COR-L47 (cell line): ENCODE measurements around the gene TOP3B.
A peak's percentile ranks its signal among the peaks of the same experiment; 100 is the strongest.

ENCODE experiments used
- DNase-seq: peaks from one replicate; lab custom pipeline; 2025; lab: John Stamatoyannopoulos, UW

TOP3B gene

DNA sequence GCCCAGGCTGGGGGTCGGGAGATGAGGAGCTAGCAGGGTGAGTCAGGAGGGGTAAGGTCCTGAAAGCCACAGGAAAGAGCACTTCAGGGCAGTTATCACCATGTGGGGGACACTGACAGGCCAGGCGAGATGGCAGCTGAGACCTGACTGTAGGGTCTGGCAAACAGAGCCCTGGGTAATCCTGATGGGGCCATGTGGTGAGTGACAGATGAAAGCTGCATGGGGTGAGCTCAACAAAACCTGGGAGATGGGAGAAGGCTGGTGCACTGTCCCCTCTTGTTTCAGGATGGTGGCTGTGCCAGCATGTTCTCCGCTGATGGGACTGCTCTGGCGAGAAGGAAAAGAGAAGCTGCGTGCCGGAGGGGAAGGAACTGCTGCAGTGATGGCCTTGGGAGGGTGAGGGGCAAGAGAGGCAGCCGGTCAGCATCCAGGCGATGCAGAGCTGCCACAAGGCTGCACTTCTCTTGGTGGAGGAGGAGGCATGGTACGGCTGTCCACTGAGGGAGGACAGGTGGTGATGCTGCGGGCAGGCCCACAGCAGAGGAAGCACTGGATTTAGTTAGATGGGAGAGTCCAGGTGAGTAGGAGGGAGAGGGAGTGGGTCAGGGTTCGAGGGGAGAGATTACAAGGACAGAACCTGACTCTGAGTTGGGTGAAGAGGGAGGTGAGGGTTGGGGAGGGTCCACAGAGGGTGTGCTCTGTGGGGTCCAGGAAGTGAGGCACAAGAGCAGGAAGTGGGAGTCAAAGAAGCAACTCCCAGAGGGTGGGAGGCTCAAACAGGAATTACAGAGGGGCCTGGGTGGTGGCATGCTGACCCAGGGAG, 3.8 kb downstream of the TOP3B start:
- DNase-seq = no peak

- no peak for DNase-seq
Observed at GRCh38 chr22:21977814-21978213, 4.8 kb downstream of the TOP3B start.

DNA sequence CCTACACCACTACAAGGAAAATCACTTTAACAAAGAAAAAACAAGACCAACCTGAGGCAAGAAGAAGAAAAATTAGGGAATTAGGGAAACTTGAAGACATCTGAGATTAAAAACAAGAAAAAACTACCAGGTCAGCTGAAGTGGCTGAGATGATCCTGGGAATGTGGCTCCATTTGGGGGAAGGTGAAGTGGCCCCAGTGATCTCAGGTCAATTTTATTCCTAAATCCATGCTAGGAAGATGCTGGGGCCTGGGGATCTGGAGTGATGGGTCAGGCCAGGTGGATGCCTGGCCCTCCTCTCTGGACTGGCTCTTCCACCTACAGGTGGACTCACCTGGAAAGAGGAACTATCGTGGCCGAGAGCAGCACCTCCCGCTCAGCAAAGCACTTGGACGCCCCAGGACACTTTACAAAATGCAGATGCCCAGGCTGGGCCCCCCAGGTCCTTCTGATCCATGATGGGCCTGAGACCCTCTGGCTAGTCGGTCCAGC, 6.7 kb downstream of the TOP3B start:
- no peak for DNase-seq

- peak; percentile 52 for DNase-seq
Observed at GRCh38 chr22:21975273-21975672, 7.3 kb downstream of the TOP3B start.

DNA sequence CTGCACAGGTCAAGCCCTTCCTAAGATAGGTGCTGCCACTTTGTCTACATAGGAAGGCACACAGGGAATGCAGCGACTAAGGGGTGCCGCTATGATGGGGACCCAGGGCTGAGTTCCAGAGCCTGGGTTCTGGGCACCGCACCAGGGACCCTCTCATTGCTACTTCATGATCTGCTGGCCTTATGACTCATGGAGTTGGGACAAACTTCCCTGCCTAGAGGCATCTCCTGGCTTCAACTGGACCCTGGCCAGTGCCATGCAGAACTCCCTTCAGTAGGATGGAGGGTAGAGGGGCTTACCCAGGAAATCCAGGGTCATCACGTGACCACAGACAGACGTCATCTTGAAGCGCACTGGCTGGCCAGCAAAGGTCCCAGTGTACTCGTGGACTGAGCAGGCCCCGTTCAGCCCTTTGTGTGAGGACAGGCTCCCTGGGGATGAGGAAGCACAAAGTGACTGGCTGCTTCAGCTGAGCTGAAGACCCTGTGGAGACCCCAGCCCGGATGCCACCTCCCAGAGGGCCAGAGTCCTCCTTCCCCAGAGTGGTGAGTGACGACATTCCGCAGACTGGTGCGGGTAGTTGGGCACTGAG, 8.4 kb downstream of the TOP3B start:
- no peak for DNase-seq

DNA sequence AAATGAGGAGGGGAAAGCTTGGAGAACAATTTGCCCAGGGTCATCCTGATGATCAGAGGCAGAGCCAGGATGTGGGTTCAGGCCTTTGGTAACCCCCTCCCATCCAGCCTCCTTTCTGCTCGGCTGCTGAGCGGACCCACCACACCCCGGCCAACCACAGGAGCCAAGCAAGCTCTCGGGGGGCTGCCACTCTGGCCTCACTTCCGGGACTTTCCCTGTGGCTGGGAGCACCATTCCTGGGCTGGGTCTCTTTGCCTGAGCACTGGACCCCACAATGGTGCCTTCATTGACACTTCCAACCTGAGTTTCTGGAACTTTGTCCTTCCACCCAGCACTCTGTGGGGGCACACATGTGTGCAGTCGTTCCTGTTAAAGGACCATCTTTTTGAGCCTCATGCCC, 9.8 kb downstream of the TOP3B start:
- no peak for DNase-seq

DNA sequence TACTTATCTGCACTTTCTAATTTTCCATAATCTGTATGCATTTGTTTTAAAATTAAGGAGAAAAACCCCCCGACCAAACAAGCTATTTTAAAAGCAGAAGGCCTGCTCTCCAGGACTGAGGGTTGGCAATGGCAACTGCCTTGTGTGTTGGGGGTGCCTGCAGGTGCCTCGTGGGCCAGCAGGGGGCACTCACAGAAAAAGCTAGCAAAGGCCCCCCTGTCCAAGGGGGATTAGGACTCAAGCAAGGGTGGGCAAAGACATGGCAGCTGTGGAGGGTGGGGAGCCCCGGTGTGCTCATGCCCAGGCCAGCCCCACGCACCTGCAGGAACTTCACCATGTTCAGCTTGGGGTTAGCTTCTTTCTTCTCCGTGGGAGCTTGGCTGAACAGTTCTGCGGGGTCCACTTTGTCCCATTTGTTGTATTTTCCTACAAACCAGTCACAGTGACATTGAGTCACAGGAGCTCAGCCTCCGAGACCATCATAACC, 10.3 kb downstream of the TOP3B start:
- DNase-seq = no peak

DNA sequence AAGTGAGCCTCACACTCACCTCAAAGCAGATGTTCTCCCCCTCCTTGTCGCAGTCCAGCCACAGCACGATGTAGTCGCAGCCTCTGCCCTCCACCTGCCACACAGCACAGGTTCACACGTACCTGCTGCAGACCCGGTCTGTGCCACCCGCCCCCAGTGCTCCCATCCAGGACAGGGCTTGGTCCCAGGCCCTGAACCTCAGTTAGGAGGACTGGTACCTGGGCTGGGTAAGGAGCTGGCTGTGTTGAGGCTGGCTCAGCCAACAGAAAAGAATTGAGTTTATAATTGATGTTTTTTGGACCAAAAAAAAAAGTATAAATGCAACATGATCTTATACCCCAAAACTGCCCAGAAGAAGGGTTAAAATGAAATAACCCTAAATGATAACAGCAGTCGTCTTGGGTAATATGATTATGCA, 10.7 kb downstream of the TOP3B start:
- DNase-seq = no peak

- DNase-seq = no peak
Observed at GRCh38 chr22:21970800-21971617, 11.6 kb downstream of the TOP3B start.

GRCh38 chr22:21970037-21970799, 12.4 kb downstream of the TOP3B start:
- no peak for DNase-seq

- no peak for DNase-seq
Observed at GRCh38 chr22:21968452-21969129, 14.0 kb downstream of the TOP3B start.

DNA sequence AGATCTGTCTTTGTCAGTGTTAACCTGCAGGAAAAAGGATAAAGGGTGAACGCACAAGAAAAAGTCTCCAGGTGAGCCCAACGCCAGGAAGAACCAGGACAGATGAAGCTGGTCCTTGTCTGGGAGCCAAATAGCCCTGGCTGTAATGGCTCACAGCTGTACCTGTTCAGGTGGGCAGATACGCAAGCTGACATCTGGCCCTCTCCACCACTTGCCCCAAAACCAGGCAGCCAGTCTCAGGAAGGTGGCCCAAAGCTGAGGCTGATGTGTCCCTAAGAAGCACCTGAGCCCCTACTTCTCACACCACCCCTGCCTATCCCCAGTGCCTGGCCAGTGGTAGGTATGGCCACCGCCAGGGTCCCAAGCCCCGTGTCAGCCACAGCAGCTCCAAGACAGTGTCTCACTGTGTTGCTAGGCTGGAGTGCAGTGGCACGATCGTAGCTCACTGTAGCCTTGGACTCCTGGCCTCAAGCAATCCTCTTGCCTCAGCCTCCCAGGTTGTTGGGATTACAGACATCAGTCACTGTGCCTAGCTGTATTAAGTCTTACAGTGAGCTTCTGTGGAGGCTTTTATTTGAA, 14.8 kb downstream of the TOP3B start:
- DNase-seq = no peak

- no peak for DNase-seq
Observed at GRCh38 chr22:21966643-21967516, 15.7 kb downstream of the TOP3B start.

DNA sequence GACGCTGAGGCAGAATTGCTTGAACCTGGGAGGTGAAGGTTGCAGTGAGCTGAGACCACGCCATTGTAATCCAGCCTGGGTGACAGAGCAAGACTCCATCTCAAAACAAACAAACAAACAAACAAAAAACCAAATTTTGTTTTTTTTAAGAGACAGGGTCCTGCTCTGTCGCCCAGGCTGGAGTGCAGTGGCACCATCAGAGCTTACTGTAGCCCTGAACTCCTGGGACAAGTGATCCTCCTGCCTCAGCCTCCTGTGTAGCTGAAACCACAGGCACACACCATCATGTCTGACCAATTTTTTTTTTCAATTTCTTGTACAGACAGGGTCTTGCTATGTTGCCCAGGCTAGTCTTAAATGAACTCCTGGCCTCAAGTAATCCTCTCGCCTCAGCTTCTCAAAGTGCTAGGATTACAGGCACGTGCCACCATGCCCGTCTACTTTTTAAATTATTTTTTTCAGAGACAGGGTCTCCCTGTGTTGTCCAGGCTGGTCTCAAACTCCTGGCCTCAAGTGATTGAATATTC, 16.8 kb downstream of the TOP3B start:
- no peak for DNase-seq

DNA sequence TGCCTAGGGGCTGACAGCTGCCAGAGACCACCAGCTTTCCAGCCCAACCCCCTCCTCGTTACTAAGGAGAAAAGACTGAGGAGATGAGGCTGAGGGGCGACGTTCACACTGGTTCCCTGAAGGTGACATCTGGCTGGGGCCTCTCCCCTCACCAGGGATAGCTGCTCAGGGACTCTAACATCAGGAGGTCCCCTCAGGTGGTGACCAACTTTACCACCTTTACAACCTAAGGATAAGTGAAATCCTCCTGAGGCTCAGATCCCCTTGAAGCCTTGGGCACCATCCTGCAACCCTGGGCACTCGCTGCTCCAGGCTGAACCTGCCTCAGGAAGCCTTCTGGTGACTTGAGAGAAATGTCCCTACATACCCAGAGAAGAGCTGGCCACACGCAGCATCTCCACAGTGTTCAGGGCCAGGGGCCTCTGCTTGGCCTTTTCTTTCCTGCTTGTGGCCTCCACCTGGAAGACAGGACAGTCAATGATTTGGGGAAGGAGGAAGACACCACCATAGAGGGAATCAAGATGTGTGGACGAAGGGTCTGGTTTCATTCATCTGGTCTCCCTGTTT, 17.6 kb downstream of the TOP3B start:
- DNase-seq = no peak

- DNase-seq = no peak
Observed at GRCh38 chr22:21964234-21964633, 18.4 kb downstream of the TOP3B start.

GRCh38 chr22:21963790-21964211, 18.8 kb downstream of the TOP3B start:
- no peak for DNase-seq

DNA sequence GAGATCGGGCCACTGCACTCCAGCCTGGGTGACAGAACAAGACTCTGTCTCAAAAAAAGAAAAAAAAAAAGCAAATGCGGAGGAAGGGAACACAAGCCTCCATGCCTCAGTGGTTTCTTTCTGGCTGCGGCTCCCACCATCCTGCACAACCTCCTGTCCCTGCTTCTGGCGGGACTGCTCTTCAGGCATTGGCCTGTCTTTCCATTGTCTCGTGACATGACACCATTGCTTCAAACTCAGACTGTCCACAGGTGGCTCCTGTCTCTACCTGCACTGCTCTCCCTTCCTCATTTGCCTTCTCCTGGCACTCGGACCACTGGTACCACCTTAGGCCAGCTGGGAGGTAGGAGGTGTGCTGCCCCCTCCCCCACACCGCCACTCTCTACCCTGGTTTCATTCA, 19.3 kb downstream of the TOP3B start:
- DNase-seq = no peak

DNA sequence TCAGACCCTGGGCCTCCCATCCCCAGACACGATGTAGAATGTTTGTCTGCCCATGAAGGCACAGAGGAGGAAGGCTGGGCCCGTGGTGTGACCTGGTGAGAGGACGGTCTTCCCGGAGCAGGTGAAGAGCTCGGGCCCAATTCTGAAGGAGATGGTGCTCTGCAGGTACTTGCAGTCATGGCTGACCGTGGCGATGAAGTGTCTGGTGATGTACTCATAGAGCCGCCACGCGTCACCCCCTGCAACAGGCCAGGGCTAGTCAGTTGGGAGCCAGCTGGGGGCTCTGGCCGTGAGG, 20.0 kb downstream of the TOP3B start:
- no peak for DNase-seq
